ENCODE data around the gene SLX4IP. TPM values are rescaled to one million over a fixed set of nuclear protein-coding genes. Genes with fewer than 3 reads are reported as not detected.

SLX4IP gene
- total RNA-seq, 2 donors from 2014 or later = 3.8 to 9.1 TPM

- Mint-ChIP-seq H3K36me3 (peaks cover 0 to 9% of the 10 kb centered on the region in 2 donors), H3K27ac (no peak overlapping the region), H3K9me3 (no peaks in the 10 kb centered on the region)
- no peak for DNase-seq (ENCODE audit: low spot score in 2 of 2)
- no peak for ATAC-seq
Measured at GRCh38 chr20:10474606-10475184, 39.6 kb downstream of the SLX4IP start.

- peaks cover 0 to 9% of the 10 kb centered on the region in 2 donors for H3K36me3 Mint-ChIP-seq
- ATAC-seq (no peak), DNase-seq (ENCODE audit: low spot score in 2 of 2) (no peak)
- no peak overlapping the region for H3K27ac Mint-ChIP-seq
- no peaks in the 10 kb centered on the region for H3K9me3 Mint-ChIP-seq
Measured at GRCh38 chr20:10475225-10475624, 40.1 kb downstream of the SLX4IP start.

GRCh38 chr20:10476319-10476724 is 41.2 kb downstream of the SLX4IP start:
- H3K36me3 Mint-ChIP-seq = peaks cover 0 to 4% of the 10 kb centered on the region in 2 donors
- H3K9me3 Mint-ChIP-seq = no peaks in the 10 kb centered on the region
- no peak for ATAC-seq
- DNase-seq (ENCODE audit: low spot score in 2 of 2) = no peak
- H3K27ac Mint-ChIP-seq = no peak overlapping the region

GRCh38 chr20:10478205-10478604 is 43.1 kb downstream of the SLX4IP start:
- Mint-ChIP-seq H3K9me3 (no peaks in the 10 kb centered on the region), H3K27ac (no peak overlapping the region), H3K36me3 (no peaks in the 10 kb centered on the region)
- DNase-seq (ENCODE audit: low spot score in 2 of 2) (no peak), ATAC-seq (peak in 1 of 2 donors; percentile 61)

GRCh38 chr20:10478930-10479329 is 43.8 kb downstream of the SLX4IP start:
- ATAC-seq (no peak), DNase-seq (ENCODE audit: low spot score in 2 of 2) (no peak)
- Mint-ChIP-seq H3K27ac (no peak overlapping the region), H3K36me3 (no peaks in the 10 kb centered on the region), H3K9me3 (no peaks in the 10 kb centered on the region)

GRCh38 chr20:10481676-10482075 is 46.6 kb downstream of the SLX4IP start:
- Mint-ChIP-seq H3K36me3 (no peaks in the 10 kb centered on the region), H3K27ac (no peak overlapping the region)

GRCh38 chr20:10483691-10484090 is 48.6 kb downstream of the SLX4IP start:
- ATAC-seq (no peak), DNase-seq (ENCODE audit: low spot score in 2 of 2) (no peak)
- H3K36me3 Mint-ChIP-seq = no peaks in the 10 kb centered on the region
- no peaks in the 10 kb centered on the region for H3K9me3 Mint-ChIP-seq
- no peak overlapping the region for H3K27ac Mint-ChIP-seq

More at GRCh38 chr20:10481676-10482075, 46.6 kb downstream of the SLX4IP start:
- H3K9me3 Mint-ChIP-seq = no peaks in the 10 kb centered on the region
- DNase-seq (ENCODE audit: low spot score in 2 of 2) (no peak), ATAC-seq (no peak)

- ATAC-seq = no peak
Measured at GRCh38 chr20:10487142-10488136, 52.3 kb downstream of the SLX4IP start.

GRCh38 chr20:10488534-10488933 is 53.4 kb downstream of the SLX4IP start:
- ATAC-seq (no peak), DNase-seq (ENCODE audit: low spot score in 2 of 2) (no peak)
- Mint-ChIP-seq H3K9me3 (no peaks in the 10 kb centered on the region), H3K27ac (no peak overlapping the region), H3K36me3 (no peaks in the 10 kb centered on the region)

More at GRCh38 chr20:10487142-10488136, 52.3 kb downstream of the SLX4IP start:
- Mint-ChIP-seq H3K27ac (no peak overlapping the region), H3K36me3 (no peaks in the 10 kb centered on the region), H3K9me3 (no peaks in the 10 kb centered on the region)
- no peak for DNase-seq (ENCODE audit: low spot score in 2 of 2)

- Mint-ChIP-seq H3K36me3 (no peaks in the 10 kb centered on the region), H3K9me3 (no peaks in the 10 kb centered on the region), H3K27ac (no peak overlapping the region)
- ATAC-seq = no peak
- no peak for DNase-seq (ENCODE audit: low spot score in 2 of 2)
Measured at GRCh38 chr20:10489853-10490252, 54.7 kb downstream of the SLX4IP start.

- no peaks in the 10 kb centered on the region for H3K36me3 Mint-ChIP-seq
- H3K27ac Mint-ChIP-seq = no peak overlapping the region
- DNase-seq (ENCODE audit: low spot score in 2 of 2) = no peak
- ATAC-seq = no peak
- H3K9me3 Mint-ChIP-seq = no peaks in the 10 kb centered on the region
Measured at GRCh38 chr20:10490257-10490656, 55.2 kb downstream of the SLX4IP start.

- no peak for DNase-seq (ENCODE audit: low spot score in 2 of 2)
- ATAC-seq = no peak
- Mint-ChIP-seq H3K9me3 (no peaks in the 10 kb centered on the region), H3K36me3 (no peaks in the 10 kb centered on the region), H3K27ac (no peak overlapping the region)
Measured at GRCh38 chr20:10490706-10491105, 55.6 kb downstream of the SLX4IP start.

- Mint-ChIP-seq H3K27ac (no peak overlapping the region), H3K9me3 (no peaks in the 10 kb centered on the region), H3K36me3 (no peaks in the 10 kb centered on the region)
- no peak for DNase-seq (ENCODE audit: low spot score in 2 of 2)
- no peak for ATAC-seq
Measured at GRCh38 chr20:10492065-10492464, 57.0 kb downstream of the SLX4IP start.

GRCh38 chr20:10492844-10493243 is 57.7 kb downstream of the SLX4IP start:
- Mint-ChIP-seq H3K27ac (no peak overlapping the region), H3K9me3 (no peaks in the 10 kb centered on the region), H3K36me3 (no peaks in the 10 kb centered on the region)
- no peak for ATAC-seq
- no peak for DNase-seq (ENCODE audit: low spot score in 2 of 2)

- Mint-ChIP-seq H3K36me3 (peaks cover 0 to 4% of the 10 kb centered on the region in 2 donors), H3K27ac (no peak overlapping the region), H3K9me3 (no peaks in the 10 kb centered on the region)
- ATAC-seq = no peak
- DNase-seq (ENCODE audit: low spot score in 2 of 2) = no peak
Measured at GRCh38 chr20:10495173-10495572, 60.1 kb downstream of the SLX4IP start.

GRCh38 chr20:10496465-10496864 is 61.4 kb downstream of the SLX4IP start:
- no peak for DNase-seq (ENCODE audit: low spot score in 2 of 2)
- Mint-ChIP-seq H3K27ac (no peak overlapping the region), H3K36me3 (peaks cover 0 to 4% of the 10 kb centered on the region in 2 donors), H3K9me3 (no peaks in the 10 kb centered on the region)
- ATAC-seq = no peak

- H3K27ac Mint-ChIP-seq = no peak overlapping the region
- H3K36me3 Mint-ChIP-seq = peaks cover 0 to 4% of the 10 kb centered on the region in 2 donors
- ATAC-seq (no peak), DNase-seq (ENCODE audit: low spot score in 2 of 2) (no peak)
- no peaks in the 10 kb centered on the region for H3K9me3 Mint-ChIP-seq
Measured at GRCh38 chr20:10497283-10497682, 62.2 kb downstream of the SLX4IP start.
